ENCODE results near the gene KIF7.
"Not testable (repeated sequence)": the region's sequence is repeated elsewhere in the genome, so short reads cannot be mapped to it uniquely, and the experiment has no call there.

The KIF7 gene, protein sequence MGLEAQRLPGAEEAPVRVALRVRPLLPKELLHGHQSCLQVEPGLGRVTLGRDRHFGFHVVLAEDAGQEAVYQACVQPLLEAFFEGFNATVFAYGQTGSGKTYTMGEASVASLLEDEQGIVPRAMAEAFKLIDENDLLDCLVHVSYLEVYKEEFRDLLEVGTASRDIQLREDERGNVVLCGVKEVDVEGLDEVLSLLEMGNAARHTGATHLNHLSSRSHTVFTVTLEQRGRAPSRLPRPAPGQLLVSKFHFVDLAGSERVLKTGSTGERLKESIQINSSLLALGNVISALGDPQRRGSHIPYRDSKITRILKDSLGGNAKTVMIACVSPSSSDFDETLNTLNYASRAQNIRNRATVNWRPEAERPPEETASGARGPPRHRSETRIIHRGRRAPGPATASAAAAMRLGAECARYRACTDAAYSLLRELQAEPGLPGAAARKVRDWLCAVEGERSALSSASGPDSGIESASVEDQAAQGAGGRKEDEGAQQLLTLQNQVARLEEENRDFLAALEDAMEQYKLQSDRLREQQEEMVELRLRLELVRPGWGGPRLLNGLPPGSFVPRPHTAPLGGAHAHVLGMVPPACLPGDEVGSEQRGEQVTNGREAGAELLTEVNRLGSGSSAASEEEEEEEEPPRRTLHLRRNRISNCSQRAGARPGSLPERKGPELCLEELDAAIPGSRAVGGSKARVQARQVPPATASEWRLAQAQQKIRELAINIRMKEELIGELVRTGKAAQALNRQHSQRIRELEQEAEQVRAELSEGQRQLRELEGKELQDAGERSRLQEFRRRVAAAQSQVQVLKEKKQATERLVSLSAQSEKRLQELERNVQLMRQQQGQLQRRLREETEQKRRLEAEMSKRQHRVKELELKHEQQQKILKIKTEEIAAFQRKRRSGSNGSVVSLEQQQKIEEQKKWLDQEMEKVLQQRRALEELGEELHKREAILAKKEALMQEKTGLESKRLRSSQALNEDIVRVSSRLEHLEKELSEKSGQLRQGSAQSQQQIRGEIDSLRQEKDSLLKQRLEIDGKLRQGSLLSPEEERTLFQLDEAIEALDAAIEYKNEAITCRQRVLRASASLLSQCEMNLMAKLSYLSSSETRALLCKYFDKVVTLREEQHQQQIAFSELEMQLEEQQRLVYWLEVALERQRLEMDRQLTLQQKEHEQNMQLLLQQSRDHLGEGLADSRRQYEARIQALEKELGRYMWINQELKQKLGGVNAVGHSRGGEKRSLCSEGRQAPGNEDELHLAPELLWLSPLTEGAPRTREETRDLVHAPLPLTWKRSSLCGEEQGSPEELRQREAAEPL (N-terminal part only)

DNA sequence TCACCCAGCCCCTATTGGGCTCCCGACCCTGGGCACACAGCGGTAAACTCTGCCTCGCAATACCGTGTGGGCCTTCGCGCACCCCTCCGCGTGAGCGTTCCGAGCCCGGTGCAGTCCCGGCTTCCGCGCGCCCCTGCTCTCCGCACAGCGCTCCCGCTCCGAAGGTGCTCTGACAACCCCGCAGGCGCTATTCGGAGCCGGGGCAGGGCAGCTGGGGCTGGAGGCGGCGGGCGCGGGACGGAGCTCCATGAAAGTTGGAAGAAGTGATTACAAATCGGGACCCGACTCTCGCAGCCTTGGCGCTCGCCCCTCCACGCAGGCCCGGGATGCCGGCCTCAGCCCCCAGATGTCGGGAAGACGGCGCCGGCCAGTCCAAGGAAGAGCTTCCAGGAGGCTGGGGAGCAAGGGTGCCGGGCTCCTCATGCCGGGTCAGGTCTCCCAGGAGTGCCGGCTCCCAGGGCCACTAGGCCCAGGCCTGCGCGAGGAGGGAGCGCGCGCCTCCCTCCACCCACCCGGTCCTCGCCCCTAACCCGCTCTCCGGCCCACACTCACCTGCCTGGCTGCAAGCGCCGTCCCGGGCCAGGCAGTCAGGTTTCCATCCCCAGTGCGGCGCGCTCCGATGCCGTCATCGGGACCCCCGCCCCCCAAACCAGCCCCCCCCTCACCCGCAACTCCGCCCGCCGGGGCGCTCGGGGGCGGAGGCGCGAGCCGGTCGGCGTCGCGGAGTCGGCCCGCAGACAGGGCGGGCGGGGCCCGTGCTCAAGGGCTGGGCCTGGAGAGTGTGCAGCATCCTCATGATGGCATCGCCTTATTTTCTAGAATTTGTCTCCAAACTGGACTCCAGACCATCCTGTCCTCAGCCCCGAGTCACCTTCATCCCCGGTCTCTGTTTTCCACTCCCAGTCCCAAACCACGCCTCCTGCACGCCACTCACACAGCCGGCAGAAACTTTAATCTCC lies at the start of gene KIF7:
TSS of gene KIF7 (minus strand) at position 621 of the 959 bp plus-strand sequence. CDS start 2,537 bp downstream, outside the sequence.
- peak; percentile 93 for DNase-seq (ENCODE audit: low spot score)

DNA sequence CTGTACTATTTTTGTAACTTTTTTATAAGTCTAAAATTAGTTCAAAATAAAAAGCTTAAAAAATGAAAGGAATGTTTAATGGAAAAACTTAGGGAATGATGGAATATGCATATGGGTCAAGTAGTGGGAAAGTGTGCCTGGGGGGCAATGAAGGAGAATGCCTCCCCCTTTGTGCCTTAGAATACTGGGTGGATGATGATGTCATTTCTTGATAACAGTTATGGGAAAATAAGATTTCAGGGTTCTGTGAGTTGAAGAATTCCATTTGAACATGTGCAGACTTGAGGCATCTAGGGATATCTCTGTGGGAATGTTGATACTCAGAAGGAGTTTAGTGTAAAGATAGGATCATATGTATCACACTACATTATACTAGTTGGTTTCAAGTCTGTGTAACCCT lies 49.1 kb upstream of the KIF7 start:
- no peak for DNase-seq (ENCODE audit: low spot score)

DNA sequence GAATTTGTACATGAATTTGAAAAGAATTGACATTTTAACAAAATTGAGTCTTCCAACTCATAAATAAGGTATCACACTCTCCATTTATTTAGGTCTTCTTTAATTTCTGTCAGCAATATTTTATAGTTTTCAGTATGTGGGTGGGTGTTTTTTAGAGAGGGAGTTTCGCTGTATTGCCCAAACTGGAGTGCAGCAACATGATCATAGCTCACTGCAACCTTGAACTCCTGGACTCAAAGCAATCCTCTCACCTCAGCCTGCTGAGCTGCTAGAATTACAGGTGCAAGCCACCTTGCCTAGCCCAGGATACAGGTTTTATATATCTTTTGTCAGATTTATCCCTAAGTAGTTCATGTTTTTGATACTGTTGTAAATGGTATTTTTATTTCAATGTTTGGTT lies 39.9 kb upstream of the KIF7 start:
- DNase-seq (ENCODE audit: low spot score) = no peak

DNA sequence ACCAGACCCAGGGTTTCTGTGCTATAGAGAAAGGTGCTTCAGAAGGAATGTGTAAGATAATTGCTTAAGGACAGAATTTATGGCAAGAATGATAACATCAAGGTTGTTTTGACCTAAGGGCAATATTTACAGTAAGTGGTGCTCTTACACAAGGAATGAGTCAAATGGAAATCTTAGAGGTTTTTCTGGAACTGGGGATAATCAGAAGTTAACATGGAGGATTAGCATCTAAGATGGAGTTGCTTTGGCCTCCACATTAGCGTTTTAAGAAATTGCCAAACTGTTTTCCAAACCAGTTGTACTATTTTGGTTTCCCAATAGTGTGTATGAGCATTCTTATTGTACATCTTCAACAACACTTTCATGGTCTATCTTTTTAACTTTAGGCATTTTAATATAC lies 38.4 kb upstream of the KIF7 start:
- DNase-seq (ENCODE audit: low spot score) = no peak

DNA sequence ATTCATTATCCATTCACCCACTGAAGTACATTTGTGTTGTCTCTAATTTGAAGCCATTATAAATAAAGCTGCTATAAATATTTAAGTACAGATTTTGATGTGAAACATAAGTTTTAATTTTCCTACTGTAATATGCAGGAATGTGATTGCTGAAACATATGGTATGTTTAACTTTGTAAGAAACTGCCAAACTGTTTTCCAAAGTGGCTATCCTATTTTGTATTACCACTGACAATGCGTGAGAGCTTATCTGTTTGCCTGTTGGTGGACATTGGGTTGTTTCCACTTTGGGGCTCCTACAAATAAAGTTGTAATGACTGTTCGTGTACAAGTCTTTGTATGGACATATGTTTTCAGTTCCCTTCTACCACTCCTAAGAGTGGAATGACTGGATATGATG lies 37.8 kb upstream of the KIF7 start:
- DNase-seq (ENCODE audit: low spot score) = no peak

DNA sequence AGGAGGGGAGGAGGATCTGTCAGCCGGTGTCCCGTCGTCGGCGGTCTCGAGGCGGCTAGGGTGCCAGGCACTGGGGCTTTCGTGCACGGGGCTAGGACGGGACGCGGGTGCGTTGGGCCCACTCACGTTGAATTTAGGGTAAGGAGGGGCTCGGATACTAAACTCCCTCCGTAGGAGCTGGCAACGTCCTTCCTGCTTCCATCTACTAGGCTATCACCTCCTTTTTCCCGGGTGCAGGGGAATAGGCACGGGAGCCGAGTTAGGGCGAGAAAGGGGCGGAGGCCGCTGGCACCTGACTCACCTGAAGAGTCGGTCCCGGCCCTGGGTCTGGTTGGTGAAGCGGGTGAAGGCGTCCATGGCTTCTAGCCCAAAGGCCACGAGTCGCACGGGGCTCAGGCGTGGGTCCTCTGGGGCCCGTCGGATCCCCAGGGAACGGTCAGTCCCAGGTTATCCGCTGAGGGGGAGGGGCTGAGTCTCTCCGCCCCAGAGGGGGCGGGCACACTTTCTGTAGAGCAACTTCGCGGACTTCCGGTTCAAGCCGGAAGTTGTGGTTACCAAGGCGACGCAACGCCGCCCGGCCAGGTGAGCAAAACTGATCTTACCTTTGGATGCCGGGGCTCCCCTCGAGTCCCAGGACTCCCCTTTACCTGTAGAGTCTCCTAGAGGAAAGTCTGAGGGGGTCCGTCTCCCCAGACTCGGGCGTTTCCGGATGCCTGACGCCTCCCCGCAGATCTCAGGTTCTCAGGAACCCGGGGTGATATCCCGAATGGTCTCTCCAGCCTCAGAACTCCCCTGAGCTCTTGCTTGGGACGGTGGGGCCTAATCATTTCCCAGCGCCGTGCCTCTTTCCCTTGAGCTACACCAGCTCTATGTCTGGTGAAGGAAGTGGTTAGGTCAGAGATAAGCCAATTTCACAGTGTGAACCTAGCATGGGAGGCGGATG lies 35.3 kb upstream of the KIF7 start, which contains the start of the genes PEX11A and WDR93:
TSS of gene PEX11A (minus strand) at position 479 of the 943 bp plus-strand sequence. CDS start at position 357, 122 bp downstream.
TSS of gene WDR93 (plus strand) at position 536 of the 943 bp plus-strand sequence. CDS start 10,936 bp downstream, outside the sequence.
- peak; percentile 93 for DNase-seq (ENCODE audit: low spot score)

DNA sequence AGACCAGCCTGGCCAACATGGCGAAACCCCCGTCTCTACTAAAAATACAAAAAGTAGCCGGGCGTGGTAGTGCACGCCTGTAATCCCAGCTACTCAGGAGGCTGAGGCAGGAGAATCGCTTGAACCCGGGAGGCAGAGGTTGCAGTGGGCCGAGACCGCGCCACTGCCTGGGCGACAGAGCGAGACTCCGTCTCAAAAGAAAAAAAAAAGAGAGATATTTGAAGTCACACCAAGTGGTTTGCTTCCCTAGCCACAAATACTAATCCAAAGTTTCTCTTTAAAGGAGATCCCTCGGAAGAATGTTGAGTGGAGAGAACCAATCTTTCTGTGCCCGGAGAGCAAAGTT lies 34.6 kb upstream of the KIF7 start:
- DNase-seq (ENCODE audit: low spot score) = not testable (repeated sequence)

DNA sequence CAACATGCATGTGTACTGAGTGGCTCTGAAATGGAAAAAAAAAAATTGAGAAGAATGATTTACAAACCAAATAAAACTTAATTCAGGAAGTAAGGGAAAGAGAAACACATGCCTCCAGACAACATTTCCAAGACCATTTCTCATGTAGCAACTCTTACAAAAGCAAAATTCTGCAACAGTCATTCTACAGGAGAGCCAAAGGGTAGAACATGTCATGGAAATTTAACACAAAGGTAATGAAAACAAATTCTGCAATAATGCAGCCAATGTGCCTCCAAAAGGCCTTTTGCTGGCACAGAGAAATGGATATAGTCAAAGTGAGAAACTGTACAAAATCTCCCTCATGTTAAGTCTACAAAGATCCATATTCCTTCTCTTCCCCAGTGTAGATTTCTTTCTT lies 31.3 kb upstream of the KIF7 start:
- no peak for DNase-seq (ENCODE audit: low spot score)

DNA sequence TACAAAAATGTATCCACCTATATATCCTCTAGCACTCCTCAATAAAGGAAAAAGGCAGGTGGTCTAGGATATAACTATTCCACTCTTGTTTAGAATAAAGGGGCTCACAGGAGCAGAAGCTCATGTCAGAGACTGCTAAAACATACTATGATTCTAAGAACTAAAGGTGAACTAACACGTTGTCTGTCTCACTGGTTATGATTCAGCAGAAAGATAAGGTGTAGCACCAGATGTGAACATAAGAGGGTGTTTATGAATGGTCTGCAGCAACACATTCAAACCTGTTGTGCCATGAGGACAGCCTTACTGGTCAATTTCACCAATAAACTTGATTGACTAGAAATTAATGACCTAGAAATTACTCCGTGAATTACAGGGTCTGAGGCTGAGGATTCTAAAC lies 30.7 kb upstream of the KIF7 start:
- no peak for DNase-seq (ENCODE audit: low spot score)

DNA sequence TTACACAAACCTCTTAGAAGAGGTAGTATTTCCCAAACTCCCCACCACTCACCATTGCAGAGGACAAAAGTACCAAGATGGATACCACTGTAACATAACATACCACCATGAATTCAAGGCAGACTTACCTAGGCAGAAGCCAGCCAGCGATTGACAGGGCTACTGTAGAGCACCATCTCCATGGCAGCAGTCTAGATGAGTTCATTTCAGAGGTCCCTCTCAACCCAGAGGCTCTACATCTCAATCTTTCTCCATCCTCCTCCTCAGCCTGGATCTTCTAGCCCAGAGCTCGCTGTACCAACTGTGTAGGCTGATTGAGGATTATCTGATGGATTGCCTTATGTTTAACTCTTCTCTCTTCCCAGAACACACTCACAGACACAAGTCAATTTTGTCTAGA lies 25.9 kb upstream of the KIF7 start:
- no peak for DNase-seq (ENCODE audit: low spot score)

DNA sequence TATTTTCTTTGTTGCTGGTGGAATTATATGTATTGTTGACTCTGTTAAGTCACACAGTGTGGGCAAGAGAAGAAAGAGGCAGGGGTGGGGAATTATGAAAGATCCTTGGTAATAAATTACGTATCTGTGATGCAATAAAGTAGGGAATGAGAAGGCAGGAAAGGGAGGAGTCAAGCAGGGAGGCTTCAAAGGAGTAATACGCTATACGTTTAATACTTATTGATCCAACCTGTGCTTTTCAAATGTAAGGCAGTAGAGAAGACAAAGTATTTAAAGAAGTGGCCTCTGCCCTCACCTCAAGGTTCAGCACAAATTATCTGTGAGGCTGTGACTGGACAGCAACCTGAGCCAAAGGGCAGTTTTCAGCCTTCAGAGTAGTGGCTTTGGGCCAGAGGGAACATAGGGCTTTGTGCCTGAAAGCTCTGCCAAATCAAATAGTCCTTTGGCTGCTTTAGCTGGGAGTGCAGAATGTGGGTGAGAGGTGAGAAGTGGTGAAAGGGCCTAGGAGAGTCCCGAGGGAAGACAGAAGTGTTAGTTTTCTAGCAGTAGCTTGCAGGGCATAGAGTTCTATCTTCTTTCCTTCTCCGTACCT lies 25.1 kb upstream of the KIF7 start:
- peak; percentile 70 for DNase-seq (ENCODE audit: low spot score)

DNA sequence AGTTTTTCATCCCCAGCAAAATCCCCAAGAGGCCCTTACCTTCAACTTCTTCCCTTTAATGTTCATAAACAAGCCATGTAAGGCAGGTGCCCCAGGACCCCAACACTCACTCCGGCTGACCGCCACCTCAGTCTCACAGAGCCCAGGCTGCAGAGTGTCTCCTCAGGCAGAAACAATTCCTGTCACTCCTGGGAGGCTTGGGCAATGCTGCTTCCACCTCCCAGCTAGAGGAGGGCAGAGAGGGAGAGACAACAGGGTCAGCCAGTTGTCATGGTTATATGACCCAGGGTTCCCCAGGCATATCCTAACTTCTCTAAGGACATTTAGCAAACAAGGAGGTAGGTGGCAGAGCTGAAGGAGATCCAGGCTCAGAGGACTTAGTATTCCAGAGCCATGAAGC lies 23.9 kb upstream of the KIF7 start, which contains the start of gene PLIN1:
TSS of gene PLIN1 (minus strand) at position 156 of the 400 bp plus-strand sequence. CDS start 1,878 bp downstream, outside the sequence.
- DNase-seq (ENCODE audit: low spot score) = no peak

DNA sequence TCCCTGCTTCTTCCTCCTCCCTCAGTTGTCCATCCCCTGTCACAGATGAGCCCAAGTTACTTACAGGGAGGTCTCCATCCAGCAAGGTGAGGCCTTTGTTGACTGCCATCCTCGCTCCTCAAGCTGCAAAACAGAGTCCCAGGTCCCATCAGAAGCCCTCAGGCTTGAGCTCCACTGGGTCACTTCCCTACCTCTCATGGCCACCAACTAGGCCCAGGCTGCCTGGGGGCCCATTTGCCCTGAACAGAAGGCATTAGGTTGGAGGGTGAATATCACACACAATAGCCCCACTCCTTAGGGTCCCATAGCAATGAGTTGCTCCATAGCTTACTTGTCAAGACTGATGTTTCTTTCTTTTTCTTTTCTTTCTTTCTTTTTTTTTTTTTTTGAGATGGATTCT lies 22.1 kb upstream of the KIF7 start:
- DNase-seq (ENCODE audit: low spot score) = no peak

DNA sequence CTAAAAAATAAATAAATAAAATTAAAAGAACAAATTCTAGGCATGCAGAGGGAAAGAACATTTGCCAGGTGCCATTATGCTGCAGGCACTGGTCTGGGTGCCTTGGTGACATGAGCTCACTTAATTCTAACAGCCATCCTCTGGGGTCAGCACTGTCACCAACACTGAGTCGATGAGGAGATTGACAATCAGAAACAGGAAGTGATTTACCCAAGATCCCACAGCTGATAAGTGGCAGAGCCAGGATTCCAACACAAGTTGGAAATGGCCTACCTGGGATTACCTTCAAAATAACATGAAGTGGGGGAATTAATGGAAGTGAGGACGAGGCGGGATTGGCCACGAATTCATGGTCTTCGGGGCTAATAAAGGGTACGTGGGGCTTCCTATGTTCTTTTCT lies 20.3 kb upstream of the KIF7 start:
- no peak for DNase-seq (ENCODE audit: low spot score)

DNA sequence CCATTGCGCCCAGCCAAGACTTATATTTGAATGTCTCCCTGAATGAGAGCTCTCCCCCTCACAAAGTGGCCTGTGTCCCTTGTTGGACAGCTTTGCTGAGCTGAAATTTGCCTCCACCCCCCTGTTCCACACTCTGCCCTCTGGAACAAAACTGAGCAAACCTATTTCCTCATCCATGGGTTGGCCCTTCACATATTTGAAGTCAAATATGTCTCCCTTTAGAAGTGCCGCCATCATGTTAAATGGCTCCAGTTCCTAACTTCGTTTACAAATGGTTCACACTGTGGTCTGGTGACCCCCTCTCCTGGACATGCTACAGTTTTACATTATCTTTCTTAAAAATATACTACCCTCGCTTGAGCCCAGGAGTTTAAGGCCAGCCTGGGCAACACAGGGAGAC lies 19.3 kb upstream of the KIF7 start:
- DNase-seq (ENCODE audit: low spot score) = no peak

DNA sequence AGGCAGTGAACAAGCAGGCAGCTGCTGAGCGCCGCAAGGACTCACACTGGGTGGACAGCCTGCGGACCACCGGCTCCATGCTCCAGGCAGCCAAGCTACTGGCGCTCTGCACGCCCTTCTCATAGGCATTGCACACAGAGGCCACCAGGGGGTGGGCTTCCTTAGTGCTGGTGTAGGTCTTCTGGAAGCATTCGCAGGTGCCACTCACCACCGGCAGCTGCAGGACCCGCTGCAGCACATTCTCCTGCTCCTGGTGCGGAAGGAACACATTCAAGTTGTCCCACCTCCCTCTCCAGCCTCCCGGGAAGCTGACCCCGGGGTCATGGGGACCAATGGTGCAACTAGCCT lies 17.9 kb upstream of the KIF7 start:
- no peak for DNase-seq (ENCODE audit: low spot score)

DNA sequence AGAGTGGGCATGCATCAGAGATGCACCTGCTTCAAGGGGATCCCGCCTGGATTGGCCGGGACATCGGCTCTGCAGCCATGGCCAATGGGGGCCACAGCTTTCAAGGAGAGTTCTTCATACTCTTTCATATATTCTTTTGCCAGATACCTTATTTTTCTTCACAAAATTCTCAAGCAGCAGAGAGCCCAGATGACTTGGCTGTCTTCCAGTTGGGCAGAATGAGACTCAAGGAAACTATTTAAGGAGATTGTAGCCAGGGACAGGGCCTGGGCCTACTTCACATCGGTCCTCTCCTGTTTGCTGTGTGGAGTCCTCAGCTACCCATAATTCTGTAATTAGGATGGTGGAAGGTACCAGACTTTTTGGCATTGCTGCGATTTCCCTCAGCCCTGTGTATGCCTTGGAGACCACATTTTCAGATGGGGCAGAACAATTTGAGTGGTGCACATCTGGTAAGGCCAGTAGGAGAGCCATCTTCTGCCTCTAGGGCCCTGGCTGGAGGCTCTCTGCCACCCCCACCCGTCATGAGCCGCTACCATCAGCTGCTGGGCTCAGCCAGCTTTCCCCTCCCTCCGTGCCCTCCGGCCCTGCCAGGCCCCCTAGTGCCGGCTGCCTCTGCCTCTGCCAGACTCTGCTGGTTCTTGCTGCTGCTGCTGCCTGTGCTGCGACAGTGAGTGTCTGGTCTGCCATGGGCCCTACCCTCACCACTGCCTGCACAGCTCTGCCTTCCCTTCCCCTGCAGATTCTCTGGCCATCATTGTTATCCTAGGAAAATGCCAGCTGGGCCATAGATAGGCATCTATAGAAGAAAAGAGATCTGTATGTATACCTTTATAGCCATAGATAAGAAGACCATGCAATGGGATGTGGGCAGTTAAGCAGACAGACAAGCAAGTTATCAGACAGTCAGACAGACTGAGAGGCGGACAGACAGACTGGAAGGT lies 17.2 kb upstream of the KIF7 start:
- peak; percentile 50 for DNase-seq (ENCODE audit: low spot score)

DNA sequence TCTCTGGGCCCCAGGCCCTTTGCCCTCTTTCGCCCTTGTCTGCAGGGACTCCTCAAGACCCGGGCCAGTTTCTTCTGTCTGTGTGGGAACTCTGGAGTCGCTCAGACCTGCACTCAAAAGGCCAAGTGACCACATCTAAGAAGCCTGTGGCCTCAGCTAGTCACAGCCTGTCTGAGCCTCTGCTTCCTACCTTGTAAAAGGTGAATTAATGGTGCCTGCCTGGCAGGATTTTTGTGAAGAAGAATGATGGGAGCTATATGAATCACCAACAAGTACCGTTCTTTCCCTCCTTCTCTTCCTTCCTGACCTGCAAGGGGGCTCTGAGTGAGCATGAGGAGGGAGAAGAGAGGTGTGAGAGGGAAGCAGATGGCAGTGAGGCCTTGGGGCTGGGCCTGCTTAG lies 16.4 kb upstream of the KIF7 start:
- no peak for DNase-seq (ENCODE audit: low spot score)
